K562 (cell line): Measurements from ENCODE around the gene EMX1. TPM values are rescaled to one million over a fixed set of nuclear protein-coding genes. Genes with fewer than 3 reads are reported as not detected.

Source experiments
- ATAC-seq: fragments of 200-7000 bp; cut with Tn5 transposase; 3 replicates; pipeline ENCODE4 v1.9.1; 2020; ENCODE audit warnings: moderate library complexity
- BruUV-seq: library from RNA; stranded (reverse); fragments of 400-500 nt; replicated peaks from 2 replicates; lab custom pipeline; 2021; lab: Mats Ljungman, UMichigan
- CTCF ChIA-PET: fragments of 300-600 bp; formaldehyde crosslinking; extraction: SDS; loops from one replicate; lab custom pipeline; 2021; ENCODE audit warnings: low intra/inter-chr PET ratio; lab: Yijun Ruan, JAX
- POLR2A ChIA-PET: fragments of 300-600, 350-650 bp; sonication (Branson Sonifier 250); formaldehyde crosslinking; extraction: SDS; loops from one replicate; lab custom pipeline; 2021; ENCODE audit warnings: antibody characterized with exemption, inconsistent platforms; lab: Yijun Ruan, JAX
- DNase-seq, 4 experiments: peaks; one replicate each; pipeline versions ENCODE4 v3.0.0 to v3.0.0-alpha.2; 2011 to 2018; ENCODE audit warnings: low spot score in 3 of 4, mixed read lengths in 3 of 4; ENCODE audit errors: extremely low read depth in 1 of 4
- FAIRE-seq: peaks from 2 replicates; lab custom pipeline; 2011; peaks lifted over from hg19 to GRCh38; lab: Jason Lieb, UNC
- H2AFZ ChIP-seq: 2 replicates; pipeline ENCODE4 v1.6.0; 2011; ENCODE audit warnings: low read depth, low read length, control low read depth, inconsistent platforms
- H3K27ac ChIP-seq: fragments of 200-600 bp; 3 replicates; pipeline ENCODE4 v1.8.0; 2011; ENCODE audit warnings: low read depth, mild to moderate bottlenecking, control low read depth, inconsistent platforms, low read length, moderate library complexity, mixed read lengths; ENCODE audit errors: extremely low read depth
- H3K27me3 ChIP-seq, 2 experiments: fragments of 300-600 bp in 1 of 2; 2 replicates in 1 of 2; 3 replicates in 1 of 2; pipeline versions ENCODE4 v1.6.0 to v1.8.0; 2011; ENCODE audit warnings: inconsistent platforms in 2 of 2, low read length in 2 of 2, mild to moderate bottlenecking in 1 of 2, mixed read lengths in 1 of 2, moderate library complexity in 1 of 2; ENCODE audit not compliant: control insufficient read depth in 2 of 2, insufficient read depth in 2 of 2
- H3K36me3 ChIP-seq: fragments of 300-600 bp; 3 replicates; pipeline ENCODE4 v1.8.0; 2011; ENCODE audit warnings: mild to moderate bottlenecking, low read length, inconsistent platforms; ENCODE audit not compliant: control insufficient read depth, insufficient read depth
- H3K4me1 ChIP-seq, 2 experiments: fragments of 200-600 bp in 1 of 2; replicated peaks in 1 of 2; 2 replicates in 1 of 2; 3 replicates in 1 of 2; pipeline versions ENCODE4 v1.5.1 to v1.8.0; 2011; ENCODE audit warnings: inconsistent platforms in 2 of 2, low read length in 2 of 2, mild to moderate bottlenecking in 1 of 2, mixed read lengths in 1 of 2, moderate library complexity in 1 of 2; ENCODE audit not compliant: control insufficient read depth in 2 of 2, insufficient read depth in 2 of 2
- H3K4me2 ChIP-seq: 2 replicates; pipeline ENCODE4 v1.6.1; 2011; ENCODE audit warnings: low read length, control low read depth, inconsistent platforms, mixed read lengths; ENCODE audit not compliant: insufficient read depth
- H3K4me3 ChIP-seq: fragments of 200-600 bp; sonication (generic), shearing (Covaris generic); 2 replicates; pipeline ENCODE4 v1.5.1; 2016; ENCODE audit warnings: control low read depth, inconsistent platforms
- H3K79me2 ChIP-seq: fragments of 200-600 bp; 3 replicates; pipeline ENCODE4 v1.8.0; 2011; ENCODE audit warnings: low read length, inconsistent platforms; ENCODE audit not compliant: control insufficient read depth, insufficient read depth
- H3K9ac ChIP-seq, 2 experiments: 2 replicates each; pipeline versions ENCODE4 v1.6.0 to v1.6.1; 2011; ENCODE audit warnings: low read depth in 2 of 2, low read length in 2 of 2, control low read depth in 1 of 2, inconsistent platforms in 1 of 2, mild to moderate bottlenecking in 1 of 2, mixed read lengths in 1 of 2; ENCODE audit not compliant: insufficient read depth in 1 of 2
- H3K9me1 ChIP-seq: one replicate; pipeline ENCODE4 v1.6.0; 2011; ENCODE audit warnings: inconsistent platforms, mild to moderate bottlenecking, low read length, moderate library complexity; ENCODE audit not compliant: control insufficient read depth, insufficient read depth
- H3K9me3 ChIP-seq: replicated peaks from 2 replicates; pipeline ENCODE4 v1.5.1; 2011; ENCODE audit warnings: low read depth, low read length, inconsistent platforms; ENCODE audit not compliant: control insufficient read depth, insufficient read depth
- H4K20me1 ChIP-seq: replicated peaks from 2 replicates; pipeline ENCODE4 v1.6.1; 2011; ENCODE audit warnings: low read length, inconsistent platforms, mixed read lengths; ENCODE audit not compliant: control insufficient read depth, insufficient read depth
- BRF1 ChIP-seq: IDR thresholded peaks from 3 replicates; pipeline ENCODE4 v1.6.1; 2011; ENCODE audit warnings: borderline replicate concordance, mild to moderate bottlenecking; ENCODE audit not compliant: insufficient read length; ENCODE audit errors: extremely low read depth
- CBX3 ChIP-seq, 2 experiments: IDR thresholded peaks; 1 replicate in 1 of 2; 2 replicates in 1 of 2; pipeline ENCODE4 v1.6.1; 2012; ENCODE audit warnings: inconsistent platforms in 2 of 2, low read length in 2 of 2, borderline replicate concordance in 1 of 2, control low read depth in 1 of 2
- CBX5 ChIP-seq: IDR thresholded peaks from 2 replicates; pipeline ENCODE4 v1.6.1; 2014; ENCODE audit warnings: low read depth, borderline replicate concordance
- KAT8 ChIP-seq: fragments of 450-650 bp; IDR thresholded peaks from 2 replicates; pipeline ENCODE4 v1.6.1; 2016; ENCODE audit warnings: low read depth, mild to moderate bottlenecking
- PTBP1 ChIP-seq: fragments of 200-400 bp; formaldehyde crosslinking; IDR thresholded peaks from 2 replicates; pipeline ENCODE4 v1.6.1; 2017; ENCODE audit warnings: low read depth, low read length
- RBM22 ChIP-seq: fragments of 200-400 bp; formaldehyde crosslinking; IDR thresholded peaks from 2 replicates; pipeline ENCODE4 v1.6.1; 2018; ENCODE audit warnings: low read length, low read depth; ENCODE audit not compliant: poor library complexity, severe bottlenecking
- TGIF2 ChIP-seq: sonication (generic); formaldehyde crosslinking; IDR thresholded peaks from 2 replicates; pipeline ENCODE4 v1.8.1; 2022; ENCODE audit warnings: mild to moderate bottlenecking, missing genetic modification reagents, moderate library complexity
- ZKSCAN1 ChIP-seq: fragments of 150-350 bp; IDR thresholded peaks from 2 replicates; pipeline ENCODE4 v1.6.1; 2016; ENCODE audit warnings: low read depth, low read length
- ZNF561 ChIP-seq: fragments of 450-650 bp; formaldehyde crosslinking; conservative IDR thresholded peaks from 2 replicates; pipeline ENCODE4 v1.4.0; 2020; ENCODE audit warnings: mild to moderate bottlenecking, moderate library complexity
- ZNF76 ChIP-seq: fragments of 250-450 bp; sonication (Bioruptor Pico); IDR thresholded peaks from 2 replicates; pipeline ENCODE4 v1.4.0; 2020; ENCODE audit warnings: mild to moderate bottlenecking, moderate library complexity, borderline replicate concordance
- WGBS: fragments of 100-300 bp; shearing (Covaris generic); methylation state at CpG from one replicate; pipeline ENCODE4 v1.1.6; 2016; ENCODE audit warnings: low coverage, mixed read lengths; ENCODE audit not compliant: insufficient coverage; ENCODE audit errors: missing lambda C conversion rate; 5-methylcytosine and 5-hydroxymethylcytosine counted together
- in situ Hi-C: fragments of 300-500 bp; cut with MboI; formaldehyde crosslinking; loops from 4 replicates; pipeline ENCODE4 v1.15.0; 2018; ENCODE audit warnings: inconsistent platforms, mixed read lengths
- intact Hi-C: fragments of 100-400 bp; cut with micrococcal nuclease; formaldehyde crosslinking; loops from 2 replicates; pipeline ENCODE4 v1.14.2; 2022
- polyA plus RNA-seq, 8 experiments: library from polyadenylated mRNA; depleted of rRNA in 4 of 8; stranded (reverse) in 5 of 8; unstranded in 3 of 8; fragments of >200 nt; fragmentation: Nextera tagmentation in 2 of 8; fragmentation: Illumina TruSeq in 1 of 8; extraction: Ambion mirVana in 2 of 8; extraction: Trizol in 1 of 8; gene quantifications; 2 replicates each; pipeline versions ENCODE4 v1.2.1 to v1.2.3, GENCODE V29; 2011 to 2014; ENCODE audit warnings: inconsistent platforms in 1 of 8, missing spikeins in 1 of 8
- total RNA-seq, 7 experiments: library from RNA; depleted of rRNA in 6 of 7; stranded (reverse); fragments of >200 nt in 6 of 7; fragmentation: Illumina TruSeq in 2 of 7; extraction: Trizol in 2 of 7; gene quantifications; 2 replicates each; pipeline versions ENCODE4 v1.2.1 to v1.2.3, GENCODE V29; 2011 to 2021; ENCODE audit warnings: low replicate concordance in 1 of 7
- TF ChIP-seq, protein P1 (sequence below): fragments of 250-450 bp; sonication (Bioruptor Pico); IDR thresholded peaks from 2 replicates; pipeline ENCODE4 v1.6.1; 2021; ENCODE audit warnings: mild to moderate bottlenecking
- TF ChIP-seq, protein P2 (sequence below): sonication (generic); IDR thresholded peaks from 2 replicates; pipeline ENCODE4 v1.6.1; 2016
- TF ChIP-seq, protein P3 (sequence below): fragments of 250-450 bp; sonication (Bioruptor Pico); IDR thresholded peaks from 2 replicates; pipeline ENCODE4 v1.4.0; 2020; ENCODE audit warnings: mild to moderate bottlenecking, moderate library complexity

The EMX1 gene
- total and polyA plus RNA-seq, 9 of the 15 experiments (the other 6 are each of a cell fraction or from before 2014, with no cell fraction given): 0.10 to 0.32 (median 0.21) TPM; not detected in 6

DNA sequence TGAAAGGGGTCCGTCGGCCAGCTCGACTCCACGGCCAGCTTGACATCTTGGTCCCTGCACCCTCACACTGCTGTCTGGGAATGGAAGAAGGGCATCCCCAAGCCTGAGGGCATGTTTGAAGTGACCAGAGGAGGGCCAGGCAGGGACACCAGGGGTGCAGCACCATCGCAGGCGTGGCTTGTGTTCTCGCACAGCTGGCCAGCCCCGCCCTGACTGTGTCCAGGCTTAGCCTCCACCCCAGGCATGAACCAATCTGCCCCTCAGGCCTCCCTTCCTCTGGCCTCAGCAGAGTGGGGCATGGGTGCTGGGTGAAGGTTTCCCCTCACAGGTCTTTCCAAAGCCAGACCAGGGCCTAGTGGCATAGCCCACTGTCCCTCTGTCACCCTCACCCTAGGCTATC is 25.0 kb downstream of the EMX1 start (continued):
- TF ChIP-seq, protein P1, sequence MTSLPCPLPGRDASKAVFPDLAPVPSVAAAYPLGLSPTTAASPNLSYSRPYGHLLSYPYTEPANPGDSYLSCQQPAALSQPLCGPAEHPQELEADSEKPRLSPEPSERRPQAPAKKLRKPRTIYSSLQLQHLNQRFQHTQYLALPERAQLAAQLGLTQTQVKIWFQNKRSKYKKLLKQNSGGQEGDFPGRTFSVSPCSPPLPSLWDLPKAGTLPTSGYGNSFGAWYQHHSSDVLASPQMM (CRISPR knock-in tag): no peak
- TF ChIP-seq, all 486 proteins: peak for 0

DNA sequence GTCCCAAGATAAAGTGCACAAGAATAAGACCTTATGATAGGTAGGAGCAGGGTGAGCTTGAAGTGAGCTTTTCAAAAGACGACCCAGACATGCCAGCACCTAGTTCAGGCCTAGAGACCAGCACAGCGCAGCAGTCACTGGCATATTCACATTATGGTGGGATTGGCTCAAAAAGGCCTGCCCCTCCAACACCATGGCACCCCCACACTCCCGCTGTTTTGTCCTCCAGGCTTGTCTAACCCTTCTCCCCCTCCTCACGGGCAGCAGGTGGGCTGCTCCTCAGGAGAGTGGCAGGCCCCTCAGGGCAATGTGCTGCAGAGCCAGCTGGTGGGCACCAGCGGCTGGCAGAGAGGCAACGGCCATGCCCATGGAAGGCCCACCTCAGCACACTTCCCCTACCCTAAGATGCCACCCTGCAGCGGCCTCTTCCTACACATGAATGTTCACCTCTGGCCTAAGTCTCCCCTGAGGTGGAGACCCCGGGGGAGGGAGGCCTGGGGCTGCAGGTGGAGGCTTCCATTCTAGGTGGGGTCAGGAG is 25.6 kb downstream of the EMX1 start:
- intact Hi-C loops (no loop called here), in situ Hi-C loops (no loop called here)
- no peaks in the 10 kb centered on the region for H3K9me3 ChIP-seq
- BruUV-seq: no TSS peak
- no peaks in the 10 kb centered on the region for H3K79me2 ChIP-seq
- peaks cover 5% of the 10 kb centered on the region for H4K20me1 ChIP-seq
- no peak overlapping the region for H3K4me2 ChIP-seq
- no peaks in the 10 kb centered on the region; a peak in 1 of 5 replicates for H3K4me1 ChIP-seq
- H3K36me3 ChIP-seq: no peaks in the 10 kb centered on the region
- no peaks in the 10 kb centered on the region for H3K9me1 ChIP-seq
- CTCF ChIA-PET: no interaction called here
- no peak overlapping the region for H3K9ac ChIP-seq
- H3K27ac ChIP-seq: no peak overlapping the region
- H3K4me3 ChIP-seq: no peak overlapping the region
- WGBS: 73% methylated on average over 8 of the region's 8 CpGs
- H2AFZ ChIP-seq: no peak overlapping the region
- DNase-seq (no peak), FAIRE-seq (no peak), ATAC-seq (no peak)
- POLR2A ChIA-PET: no interaction called here
- TF ChIP-seq CBX3 (IDR thresholded peaks at IDR 0.05; ENCODE audit: borderline replicate concordance in 1 of 2, low read length in 2 of 2) (no peak), BRF1 (no peak), ZKSCAN1 (no peak), KAT8 (no peak), PTBP1 (no peak), ZNF76 (CRISPR knock-in tag) (no peak), CBX5 (no peak), ZNF561 (CRISPR knock-in tag) (no peak), RBM22 (no peak), TGIF2 (CRISPR knock-in tag) (no peak)
- TF ChIP-seq, protein P2, sequence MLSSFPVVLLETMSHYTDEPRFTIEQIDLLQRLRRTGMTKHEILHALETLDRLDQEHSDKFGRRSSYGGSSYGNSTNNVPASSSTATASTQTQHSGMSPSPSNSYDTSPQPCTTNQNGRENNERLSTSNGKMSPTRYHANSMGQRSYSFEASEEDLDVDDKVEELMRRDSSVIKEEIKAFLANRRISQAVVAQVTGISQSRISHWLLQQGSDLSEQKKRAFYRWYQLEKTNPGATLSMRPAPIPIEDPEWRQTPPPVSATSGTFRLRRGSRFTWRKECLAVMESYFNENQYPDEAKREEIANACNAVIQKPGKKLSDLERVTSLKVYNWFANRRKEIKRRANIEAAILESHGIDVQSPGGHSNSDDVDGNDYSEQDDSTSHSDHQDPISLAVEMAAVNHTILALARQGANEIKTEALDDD: no peak
- TF ChIP-seq, protein P3, sequence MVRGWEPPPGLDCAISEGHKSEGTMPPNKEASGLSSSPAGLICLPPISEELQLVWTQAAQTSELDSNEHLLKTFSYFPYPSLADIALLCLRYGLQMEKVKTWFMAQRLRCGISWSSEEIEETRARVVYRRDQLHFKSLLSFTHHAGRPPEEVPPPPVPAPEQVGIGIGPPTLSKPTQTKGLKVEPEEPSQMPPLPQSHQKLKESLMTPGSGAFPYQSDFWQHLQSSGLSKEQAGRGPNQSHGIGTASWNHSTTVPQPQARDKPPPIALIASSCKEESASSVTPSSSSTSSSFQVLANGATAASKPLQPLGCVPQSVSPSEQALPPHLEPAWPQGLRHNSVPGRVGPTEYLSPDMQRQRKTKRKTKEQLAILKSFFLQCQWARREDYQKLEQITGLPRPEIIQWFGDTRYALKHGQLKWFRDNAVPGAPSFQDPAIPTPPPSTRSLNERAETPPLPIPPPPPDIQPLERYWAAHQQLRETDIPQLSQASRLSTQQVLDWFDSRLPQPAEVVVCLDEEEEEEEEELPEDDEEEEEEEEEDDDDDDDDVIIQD (CRISPR knock-in tag): no peak
- peaks cover 0 to 6% of the 10 kb centered on the region in 2 experiments; a peak in 2 of 5 replicates for H3K27me3 ChIP-seq
